ENCODE results near the gene RSAD1. TPM values are rescaled to one million over a fixed set of nuclear protein-coding genes. Genes with fewer than 3 reads are reported as not detected.

RSAD1 gene
- total and polyA plus RNA-seq, 2 donors (not counting 3 experiments of a cell fraction or from before 2014, with no cell fraction given), result 20.3 to 35.5 TPM

GRCh38 chr17:50459756-50460155 is 18.9 kb upstream of the RSAD1 start:
- H3K4me1 ChIP-seq (ENCODE audit: control insufficient read depth, extremely low read depth, insufficient read depth, low read length), result no peaks in the 10 kb centered on the region
- POLR2A ChIA-PET, result no interaction called here
- no peaks in the 10 kb centered on the region for H3K36me3 ChIP-seq (ENCODE audit: control insufficient read depth in 2 of 2, extremely low read depth in 1 of 2, insufficient read depth in 2 of 2, low read length in 2 of 2)
- dilution Hi-C loops (cut with MboI; ENCODE audit: extremely low pct_ligation_motif_present, low sequenced_read_pairs) (no loop called here), intact Hi-C loops (cut with micrococcal nuclease) (no loop called here)
- DNase-seq (ENCODE audit: low read depth, low spot score), result no peak
- H4K20me1 ChIP-seq (replicated peaks; ENCODE audit: control insufficient read depth, extremely low read depth, insufficient read depth, low read length), result no peaks in the 10 kb centered on the region
- CTCF ChIA-PET, result interaction anchor here (1.3 to 2.3 kb wide), 2 partner anchors 28 to 63 kb away, joined by 4 to 7 read pairs; partner anchors contain the start of gene LRRC59
- BruUV-seq (replicated peaks), result no TSS peak
- H3K79me2 ChIP-seq (ENCODE audit: control insufficient read depth, insufficient read depth, low read length), result no peaks in the 10 kb centered on the region
- H3K4me3 ChIP-seq (replicated peaks in 1 of 3; ENCODE audit: insufficient read depth in 1 of 3, low read depth in 1 of 3, low read length in 3 of 3), result no peak overlapping the region
- H3K9ac ChIP-seq (replicated peaks; ENCODE audit: extremely low read depth, insufficient read depth, low read length), result no peak overlapping the region
- no peaks in the 10 kb centered on the region for H3K27me3 ChIP-seq (ENCODE audit: control insufficient read depth in 2 of 2, insufficient read depth in 2 of 2, low read length in 2 of 2)
- H3K9me3 ChIP-seq (replicated peaks; ENCODE audit: control insufficient read depth, insufficient read depth, low read length), result no peaks in the 10 kb centered on the region
- no peak overlapping the region for H3K27ac ChIP-seq (ENCODE audit: insufficient read depth, low read depth, low read length)
- TF ChIP-seq MYC (IDR thresholded peaks at IDR 0.05; ENCODE audit: low read depth, low read length), result no peak
- TF ChIP-seq EZH2 (IDR thresholded peaks at IDR 0.05; ENCODE audit: borderline replicate concordance, low read depth, low read length, severe bottlenecking), result no peak
- TF ChIP-seq GATA2 (IDR thresholded peaks at IDR 0.05; ENCODE audit: insufficient read depth, insufficient read length, low read depth, low read length), result no peak
- no peak for TF ChIP-seq CTCF (IDR thresholded peaks at IDR 0.05; ENCODE audit: extremely low read depth in 1 of 2, insufficient read depth in 1 of 2, low read depth in 1 of 2, low read length in 2 of 2)
- TF ChIP-seq JUN (IDR thresholded peaks at IDR 0.05; ENCODE audit: borderline replicate concordance, insufficient read depth, insufficient read length, low read depth), result no peak
- no peak for TF ChIP-seq POLR2A (IDR thresholded peaks at IDR 0.05; ENCODE audit: low read depth, low read length)
- no peak for TF ChIP-seq FOS (IDR thresholded peaks at IDR 0.05; ENCODE audit: borderline replicate concordance, insufficient read depth, low read length)
- no peak for TF ChIP-seq MAX (IDR thresholded peaks at IDR 0.05; ENCODE audit: insufficient read depth, insufficient read length)
- TF ChIP-seq POLR2AphosphoS5 (IDR thresholded peaks at IDR 0.05; ENCODE audit: insufficient read depth, low read depth, low read length), result no peak
- FAIRE-seq, result no peak
- H3K9me1 ChIP-seq (replicated peaks; ENCODE audit: control insufficient read depth, extremely low read depth, insufficient read depth, low read length), result no peaks in the 10 kb centered on the region
- no peak overlapping the region for H3K4me2 ChIP-seq (ENCODE audit: insufficient read depth, low read length)
- no peak overlapping the region for H2AFZ ChIP-seq (ENCODE audit: low read depth, low read length)
